HK-2 (cell line): Measurements from ENCODE around the gene SIRPG.
"Not testable (repeated sequence)": the region's sequence is repeated elsewhere in the genome, so short reads cannot be mapped to it uniquely, and the experiment has no call there.

Experiments
- DNase-seq: peaks from one replicate; pipeline ENCODE4 v3.0.0-alpha.2; 2018; ENCODE audit not compliant: unreplicated experiment

Gene SIRPG

DNA sequence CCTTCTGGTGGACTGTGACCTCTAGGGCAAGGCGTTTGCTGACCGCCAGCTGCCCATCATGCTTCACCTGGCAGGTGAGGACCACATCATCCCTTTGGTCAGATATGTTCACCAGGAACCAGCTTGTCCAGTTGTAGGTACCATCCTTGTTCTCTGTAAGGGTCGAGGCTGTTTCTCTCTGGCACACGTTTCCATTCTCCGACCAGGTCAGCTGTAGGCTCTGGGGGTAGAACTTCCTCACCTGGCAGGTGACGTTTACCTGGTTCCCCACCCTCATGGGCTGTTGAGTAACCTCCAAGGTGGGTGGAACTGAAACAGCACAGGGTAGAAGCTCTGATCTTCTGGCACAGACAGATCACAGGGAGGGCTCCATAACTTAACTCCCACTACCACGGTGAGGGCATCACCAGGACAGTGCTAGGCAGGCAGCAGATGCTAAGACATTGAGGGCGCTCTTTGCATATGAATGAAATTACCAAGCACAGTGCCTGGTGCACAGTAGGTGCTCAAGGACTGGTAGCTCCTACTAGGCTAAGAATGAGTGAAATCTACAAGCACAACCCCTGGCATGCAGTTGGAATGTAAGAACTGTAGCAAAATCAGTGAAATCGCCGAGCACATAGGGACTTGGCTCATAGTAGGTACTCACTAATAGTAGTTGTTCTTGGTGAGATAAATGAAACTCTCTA, 22.1 kb downstream of the SIRPG start:
- DNase-seq: no peak

DNA sequence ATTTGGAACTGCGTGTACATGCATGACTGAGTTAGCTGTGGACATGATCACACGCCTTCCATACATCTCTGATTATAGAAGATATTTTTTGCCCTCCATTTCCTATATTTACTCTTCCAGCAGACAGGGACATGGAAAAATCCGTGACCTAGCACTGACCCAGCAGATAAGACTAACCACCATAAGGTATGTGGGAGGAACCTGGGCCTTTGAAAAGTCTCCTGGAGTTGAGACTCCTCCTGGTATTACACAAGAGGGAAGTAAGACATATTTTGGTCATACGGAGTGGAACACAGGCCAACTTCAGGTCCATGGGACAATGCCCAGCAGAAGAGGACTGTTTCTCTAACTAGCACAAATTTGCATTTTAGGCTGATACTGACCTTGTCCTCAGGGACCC, 24.0 kb downstream of the SIRPG start:
- DNase-seq: no peak

GRCh38 chr20:1632178-1632577, 25.4 kb downstream of the SIRPG start:
- no peak for DNase-seq

- DNase-seq: no peak
Measured at GRCh38 chr20:1631309-1632151, 26.0 kb downstream of the SIRPG start.

GRCh38 chr20:1630186-1630585, 27.4 kb downstream of the SIRPG start:
- no peak for DNase-seq

GRCh38 chr20:1629321-1629720, 28.3 kb downstream of the SIRPG start:
- DNase-seq: no peak

GRCh38 chr20:1628621-1629020, 29.0 kb downstream of the SIRPG start:
- DNase-seq: no peak

DNA sequence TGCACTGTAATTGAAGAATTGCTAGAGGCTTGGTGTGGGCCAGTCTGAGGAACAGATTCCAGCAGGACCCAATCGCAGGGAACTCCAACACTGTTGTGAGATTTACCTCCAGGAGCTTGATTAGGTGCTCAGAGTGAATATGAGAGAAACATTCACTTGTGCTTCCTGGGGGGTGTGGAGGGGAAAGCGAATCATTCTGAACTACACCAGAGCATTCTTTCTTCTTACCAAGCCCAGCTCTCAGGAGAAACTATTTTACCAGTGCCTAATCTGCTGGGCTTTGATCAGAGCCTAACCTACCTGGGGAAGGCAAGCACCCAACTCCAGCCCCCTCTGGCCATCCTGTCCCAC, 30.4 kb downstream of the SIRPG start:
- DNase-seq: no peak

DNA sequence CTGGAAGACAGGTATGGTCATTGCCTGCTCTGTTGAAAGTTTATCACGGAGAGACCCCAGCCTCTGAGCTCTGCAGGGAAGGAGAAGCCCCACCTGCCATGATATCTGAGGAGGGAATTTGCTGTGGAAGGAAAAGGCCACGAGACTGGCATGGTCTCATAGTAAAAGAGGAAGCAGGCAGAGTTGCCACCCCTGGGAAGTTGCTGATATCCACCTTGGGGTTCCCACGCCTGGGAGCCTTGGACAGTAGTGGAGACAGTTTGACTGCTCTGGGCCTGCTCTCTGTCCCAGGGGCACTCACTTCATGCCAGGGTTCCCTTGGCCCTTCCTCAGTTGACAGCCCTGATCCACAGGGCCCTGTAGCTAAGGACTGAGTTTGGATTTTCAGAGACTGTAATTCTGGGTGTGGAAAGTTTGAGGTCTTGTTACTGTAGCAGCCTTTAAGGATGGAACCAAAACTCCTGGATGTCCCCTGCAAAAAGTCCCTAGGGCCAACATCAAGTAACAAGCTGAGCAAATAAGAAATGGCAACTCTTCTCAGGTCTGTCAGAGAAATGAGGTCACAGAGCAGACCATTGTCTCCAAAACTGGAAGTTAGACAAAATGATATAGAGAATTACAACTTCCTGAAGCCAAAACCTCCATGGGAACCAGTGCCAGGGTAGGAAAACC, 30.9 kb downstream of the SIRPG start:
- no peak for DNase-seq

DNA sequence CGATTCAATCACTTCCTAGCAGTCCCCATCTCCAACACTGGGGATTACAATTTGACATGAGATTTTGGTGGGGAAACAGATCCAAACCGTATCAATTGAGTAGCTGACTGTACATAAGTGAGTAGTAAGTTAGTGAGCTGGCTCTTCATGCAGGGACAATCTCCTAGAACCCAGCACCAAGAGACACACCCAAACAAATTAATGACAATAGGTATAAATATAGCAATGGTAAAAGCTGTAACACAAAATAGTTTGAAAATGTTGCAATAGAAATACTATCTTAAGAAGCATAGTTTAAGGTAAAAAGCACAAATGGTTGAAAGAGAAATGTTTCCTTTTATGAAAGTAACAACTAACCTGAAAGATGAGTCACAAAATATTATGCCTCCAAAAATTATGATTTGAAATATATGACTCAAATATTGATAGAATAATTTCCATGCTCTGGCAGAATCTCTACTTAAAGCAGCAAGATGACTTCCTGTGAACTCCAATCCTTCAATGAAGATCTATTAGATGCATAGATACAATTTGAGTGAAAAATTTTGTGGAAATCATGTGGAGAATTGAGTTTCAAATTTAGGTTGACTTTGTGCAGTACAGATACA, 32.4 kb downstream of the SIRPG start:
- DNase-seq: no peak

- no peak for DNase-seq
Measured at GRCh38 chr20:1623501-1624205, 33.9 kb downstream of the SIRPG start.

GRCh38 chr20:1622450-1622849, 35.1 kb downstream of the SIRPG start:
- no peak for DNase-seq

- DNase-seq: no peak
Measured at GRCh38 chr20:1621316-1621715, 36.3 kb downstream of the SIRPG start.

- no peak for DNase-seq
Measured at GRCh38 chr20:1619861-1620444, 37.6 kb downstream of the SIRPG start, which contains the start of gene SIRPB1. Gene SIRPB1 (minus strand): TSS chr20:1620009. CDS start chr20:1619944, 65 bp downstream.

DNA sequence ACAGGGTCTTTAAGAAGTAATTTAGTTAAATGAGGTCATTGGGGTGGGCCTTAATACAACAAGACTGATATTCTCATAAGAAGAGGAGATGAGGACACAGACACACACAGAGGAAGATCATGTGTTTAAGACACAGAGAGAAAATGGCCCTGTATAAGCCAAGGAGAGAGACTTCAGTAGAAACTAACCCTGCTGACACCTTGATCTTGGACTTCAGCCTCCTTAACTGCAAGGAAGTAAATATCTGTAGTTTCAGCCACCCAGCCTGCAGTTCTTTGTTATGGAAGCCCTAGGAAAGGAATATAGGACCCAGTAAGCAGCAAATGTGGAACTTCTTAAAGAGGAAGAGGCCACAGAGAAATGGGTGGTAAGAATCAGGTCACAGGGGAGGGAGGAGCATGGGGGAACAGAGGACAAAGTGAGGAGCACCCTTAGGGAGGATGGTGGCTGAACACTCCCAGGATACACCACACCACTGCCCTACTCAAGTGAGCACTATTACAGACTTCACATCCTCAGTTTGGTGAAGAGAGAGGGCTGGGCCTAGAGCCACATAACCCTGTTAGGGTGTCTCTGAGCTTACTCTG, 38.5 kb downstream of the SIRPG start:
- no peak for DNase-seq

GRCh38 chr20:1618479-1618878, 39.1 kb downstream of the SIRPG start:
- no peak for DNase-seq

DNA sequence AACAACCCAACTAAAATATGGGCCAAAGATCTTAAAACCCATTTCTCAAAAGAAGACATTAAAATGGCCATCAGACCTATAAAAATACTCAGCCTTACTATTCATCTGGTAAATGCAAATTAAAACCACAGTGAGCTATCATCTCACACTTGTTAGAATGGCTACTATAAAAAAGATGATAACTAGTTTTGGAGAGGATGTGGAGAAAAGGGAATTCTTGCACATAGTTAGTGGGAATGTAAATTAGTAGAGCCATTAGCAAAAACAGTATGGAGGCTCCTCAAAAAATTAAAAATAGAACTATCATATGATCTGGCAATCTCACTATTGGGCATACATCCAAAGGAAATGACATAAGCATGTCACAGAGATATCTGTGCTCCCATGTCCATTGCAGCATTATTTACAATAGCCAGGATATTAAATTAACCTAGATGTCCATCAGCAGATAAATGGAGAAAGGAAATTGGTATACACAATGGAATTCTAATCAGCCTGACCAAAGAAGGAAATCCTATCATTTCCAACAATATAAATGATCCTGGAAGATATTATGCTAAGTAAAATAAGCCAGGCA, 40.6 kb downstream of the SIRPG start:
- DNase-seq: no peak

DNA sequence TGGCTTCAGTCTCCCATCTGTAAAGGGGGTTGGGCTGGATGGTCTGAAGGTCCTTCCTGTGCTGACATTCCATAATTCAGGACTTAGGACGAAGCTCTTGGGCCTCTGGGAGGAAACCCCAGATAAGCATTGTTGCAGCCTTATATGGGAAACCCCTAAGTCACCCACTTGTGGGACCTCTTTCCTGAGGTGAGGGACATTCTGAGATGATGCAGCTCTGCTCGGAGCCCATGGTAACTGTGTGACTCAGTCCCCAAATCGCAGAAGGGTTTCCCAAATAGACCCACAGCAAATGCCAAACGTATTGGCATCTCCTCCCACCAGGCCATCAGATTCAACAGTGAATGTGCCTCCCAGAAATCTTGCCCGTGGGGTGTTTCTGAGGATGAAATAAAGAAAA, 47.2 kb downstream of the SIRPG start:
- not testable (repeated sequence) for DNase-seq

GRCh38 chr20:1608678-1609347, 48.8 kb downstream of the SIRPG start:
- DNase-seq: not testable (repeated sequence)

DNA sequence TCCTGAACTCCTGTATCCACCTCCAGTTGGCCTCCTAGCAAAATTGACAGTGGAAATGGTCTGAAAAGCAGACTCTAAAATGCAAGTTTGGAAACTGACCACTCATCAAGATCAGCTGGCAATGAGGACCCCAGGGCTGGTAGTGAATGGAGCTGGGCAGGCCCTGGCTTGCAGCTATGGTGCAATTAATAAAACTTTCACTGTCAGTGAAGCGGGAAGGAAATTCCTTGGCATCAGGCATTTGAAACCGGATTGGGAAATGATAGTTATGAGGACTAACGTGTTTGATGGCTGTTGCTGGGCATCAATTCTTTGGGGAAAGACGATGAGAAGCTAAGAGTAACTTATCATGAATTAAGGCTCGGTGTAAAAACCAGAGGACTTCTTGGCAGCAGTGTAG, 56.8 kb downstream of the SIRPG start:
- DNase-seq: no peak
